ENCODE results near the gene TCN1.

- TF ChIP-seq CTCF (IDR thresholded peaks at IDR 0.05; ENCODE audit: borderline replicate concordance, extremely low read depth, low read length, poor library complexity, severe bottlenecking) (no peak), EZH2 (IDR thresholded peaks at IDR 0.05; ENCODE audit: borderline replicate concordance, low read depth, low read length, severe bottlenecking) (no peak)
Measured at GRCh38 chr11:59854871-59855270, 11.4 kb downstream of the TCN1 start.

Measured in DND-41 (cell line).